ENCODE measurements around the gene TSC22D3.
"Not testable (repeated sequence)": the region's sequence is repeated elsewhere in the genome, so short reads cannot be mapped to it uniquely, and the experiment has no call there.

The TSC22D3 gene

GRCh38 chrX:107710617-107711391, 64.8 kb downstream of the TSC22D3 start:
- peak; percentile 85 for DNase-seq

- DNase-seq: no peak
These were observed 66.3 kb downstream of the TSC22D3 start for GRCh38 chrX:107709266-107709806.

GRCh38 chrX:107708762-107709161, 66.8 kb downstream of the TSC22D3 start:
- DNase-seq: no peak

GRCh38 chrX:107707866-107708265, 67.7 kb downstream of the TSC22D3 start:
- no peak for DNase-seq

- no peak for DNase-seq
These were observed 69.3 kb downstream of the TSC22D3 start for GRCh38 chrX:107706309-107706708.

- DNase-seq: no peak
These were observed 71.0 kb downstream of the TSC22D3 start for GRCh38 chrX:107704587-107704986.

DNA sequence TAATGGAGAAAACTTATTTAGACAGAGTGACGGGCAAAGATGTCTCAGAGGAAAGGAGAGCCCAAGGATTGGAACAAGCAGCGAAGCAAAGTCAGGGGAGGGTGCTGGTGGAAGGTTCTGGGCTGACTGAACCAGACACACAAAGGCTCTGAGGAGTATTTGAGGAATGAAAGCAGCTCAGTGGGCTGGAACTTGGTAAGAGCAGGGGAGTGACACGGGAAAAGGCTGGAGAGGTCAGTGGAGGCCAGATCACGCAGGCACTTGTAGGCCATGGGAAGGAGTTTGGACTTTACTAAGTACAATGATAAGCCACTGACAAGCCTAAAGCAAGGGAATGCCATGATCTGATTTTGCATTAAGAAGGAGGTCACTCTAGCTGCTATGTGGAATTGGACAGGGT, 71.4 kb downstream of the TSC22D3 start:
- DNase-seq: no peak

DNA sequence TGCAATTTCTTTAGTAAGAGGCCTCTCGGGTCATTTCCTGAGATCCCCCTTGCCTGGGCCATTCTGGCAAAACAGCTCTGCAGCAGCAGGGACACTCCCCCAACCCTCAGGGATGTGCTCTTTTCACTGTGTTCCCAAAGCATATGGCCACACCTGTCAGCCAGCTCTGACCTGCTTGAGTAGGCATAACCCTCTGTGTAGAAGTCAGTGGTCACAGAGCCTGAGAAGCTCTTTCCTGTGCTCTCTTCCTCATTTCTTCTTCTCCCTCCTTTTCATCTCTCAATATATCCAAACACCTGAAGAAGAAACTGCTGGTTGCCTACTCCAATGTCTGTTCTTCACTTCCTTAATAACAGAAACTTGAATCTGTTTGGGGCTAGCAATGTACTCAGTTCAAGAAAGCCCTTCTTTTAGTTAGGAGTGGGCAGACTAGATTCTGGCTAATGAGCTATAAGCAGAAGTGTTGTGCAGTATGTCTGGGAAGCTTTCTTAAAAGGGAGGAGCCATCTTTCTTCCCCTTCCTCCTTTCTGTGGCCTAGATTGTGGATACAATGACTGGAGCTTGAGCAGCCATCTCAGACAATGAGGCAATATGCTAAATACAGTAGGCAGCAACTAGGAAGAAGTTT, 74.0 kb downstream of the TSC22D3 start:
- no peak for DNase-seq

- DNase-seq: no peak
These were observed 74.8 kb downstream of the TSC22D3 start for GRCh38 chrX:107700790-107701189.

DNA sequence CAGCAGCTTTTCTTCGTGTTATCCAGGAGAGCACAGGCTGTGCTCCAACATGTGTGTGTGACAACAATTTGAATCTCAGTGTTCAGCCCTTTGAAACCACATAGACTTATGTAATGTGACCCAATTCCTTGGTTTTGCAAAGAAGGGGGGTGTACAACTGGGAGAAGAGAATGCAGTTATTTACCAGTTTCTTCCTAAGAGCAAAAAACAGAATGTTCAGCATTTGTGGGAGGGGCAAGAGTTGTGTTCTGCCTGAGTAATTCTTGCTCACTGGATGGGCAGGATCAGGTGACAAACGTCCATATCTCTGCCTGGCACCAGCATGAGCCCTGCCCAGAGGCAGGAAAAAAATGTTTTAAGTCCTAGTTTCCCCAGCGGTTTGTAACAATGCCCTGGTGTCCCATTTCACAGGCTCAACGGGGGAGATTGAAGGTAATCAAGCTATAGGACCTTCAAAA, 75.2 kb downstream of the TSC22D3 start:
- DNase-seq: no peak

DNA sequence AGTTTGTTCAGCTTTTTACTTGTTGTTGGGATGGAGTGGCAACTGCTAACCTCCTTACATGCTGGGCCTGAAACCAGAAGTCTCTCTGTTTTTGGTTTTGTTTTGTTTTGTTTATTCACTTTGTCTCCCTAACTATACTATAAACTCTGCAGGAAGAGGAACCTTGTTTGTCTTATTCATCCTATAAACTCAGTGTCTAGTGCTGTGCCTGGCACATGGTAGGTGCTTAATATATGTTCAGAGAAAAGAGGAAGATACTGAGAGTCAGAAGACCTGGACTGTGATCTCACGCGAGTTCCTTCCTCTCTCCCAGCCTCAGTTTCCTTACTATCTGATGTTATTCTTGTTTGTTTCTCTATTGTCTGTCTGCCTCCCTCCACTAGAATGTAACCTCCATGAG, 76.0 kb downstream of the TSC22D3 start:
- no peak for DNase-seq

DNA sequence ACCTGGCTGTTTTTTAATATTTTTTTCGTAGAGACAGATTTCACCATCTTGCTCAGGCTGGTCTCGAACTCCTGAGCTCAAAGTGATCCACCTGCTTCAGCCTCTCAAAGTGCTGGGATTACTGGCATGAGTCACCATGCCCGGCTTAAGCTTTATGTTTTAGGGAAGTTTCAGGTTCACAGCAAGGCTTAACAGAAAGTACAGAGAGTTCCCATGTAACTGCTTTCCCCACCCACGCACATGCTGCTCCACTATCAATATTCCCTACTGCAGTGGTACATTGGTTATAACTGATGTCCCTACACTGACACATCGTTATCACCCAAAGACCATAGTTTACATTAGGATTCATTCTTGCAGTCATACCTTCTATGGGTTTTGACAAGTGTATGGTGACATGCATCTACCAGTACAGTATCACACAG, 84.6 kb downstream of the TSC22D3 start:
- DNase-seq: no peak

DNA sequence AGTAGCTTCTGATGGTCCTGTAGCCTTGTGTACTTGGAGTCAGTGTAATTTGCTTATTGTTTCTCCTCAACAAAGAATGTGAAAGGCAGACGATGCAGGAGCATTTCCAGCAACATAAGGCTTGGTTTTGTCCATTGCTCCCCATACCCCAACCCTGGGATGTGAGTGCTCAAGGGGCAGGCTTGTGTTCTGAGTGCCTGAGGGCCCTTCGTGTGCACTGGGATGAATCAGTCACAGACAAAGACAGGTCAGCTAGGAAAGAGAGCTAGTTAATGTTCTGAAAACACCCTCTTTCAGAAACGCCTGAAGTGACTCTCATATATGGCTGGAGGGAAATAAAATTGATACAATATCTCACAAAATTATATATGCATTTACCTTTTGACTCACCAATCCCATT, 88.1 kb downstream of the TSC22D3 start:
- no peak for DNase-seq

- DNase-seq: no peak
These were observed 88.8 kb downstream of the TSC22D3 start for GRCh38 chrX:107686792-107687191.

DNA sequence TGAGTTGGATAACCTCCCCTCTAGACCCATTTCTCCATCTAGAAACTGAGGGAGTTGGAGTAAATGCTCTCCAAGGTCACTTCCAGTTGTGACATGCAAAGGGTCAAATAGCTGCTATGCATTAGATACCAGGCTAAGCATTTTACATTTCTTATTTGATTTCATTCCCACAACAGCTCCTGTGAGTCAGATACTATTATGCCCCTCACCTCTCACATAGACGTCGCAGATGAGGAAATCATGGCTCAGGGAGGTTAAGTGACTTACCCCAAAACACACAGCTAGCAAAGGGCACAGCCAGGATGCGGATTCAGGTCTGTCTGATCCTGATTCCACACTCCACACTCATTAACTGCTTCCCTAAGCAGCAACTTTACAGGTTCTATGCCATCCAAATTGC, 89.6 kb downstream of the TSC22D3 start:
- DNase-seq: no peak

DNA sequence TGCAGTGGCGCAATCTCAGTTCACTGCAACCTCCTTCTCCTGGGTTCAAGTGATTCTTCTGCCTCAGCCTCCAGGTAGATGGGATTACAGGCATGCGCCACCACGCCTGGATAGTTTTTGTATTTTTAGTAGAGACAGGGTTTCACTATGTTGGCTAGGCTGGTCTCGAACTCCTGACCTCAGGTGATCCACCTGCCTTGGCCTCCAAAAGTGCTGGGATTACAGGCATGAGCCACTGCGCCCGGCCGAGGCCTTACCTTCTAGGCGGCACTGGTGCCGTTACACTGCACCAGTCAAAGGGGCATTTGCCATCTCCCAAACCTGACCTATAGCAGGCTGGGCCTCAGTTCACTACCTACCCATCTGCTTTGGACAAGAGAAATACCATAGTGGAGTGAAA, 90.0 kb downstream of the TSC22D3 start:
- DNase-seq: not testable (repeated sequence)

DNA sequence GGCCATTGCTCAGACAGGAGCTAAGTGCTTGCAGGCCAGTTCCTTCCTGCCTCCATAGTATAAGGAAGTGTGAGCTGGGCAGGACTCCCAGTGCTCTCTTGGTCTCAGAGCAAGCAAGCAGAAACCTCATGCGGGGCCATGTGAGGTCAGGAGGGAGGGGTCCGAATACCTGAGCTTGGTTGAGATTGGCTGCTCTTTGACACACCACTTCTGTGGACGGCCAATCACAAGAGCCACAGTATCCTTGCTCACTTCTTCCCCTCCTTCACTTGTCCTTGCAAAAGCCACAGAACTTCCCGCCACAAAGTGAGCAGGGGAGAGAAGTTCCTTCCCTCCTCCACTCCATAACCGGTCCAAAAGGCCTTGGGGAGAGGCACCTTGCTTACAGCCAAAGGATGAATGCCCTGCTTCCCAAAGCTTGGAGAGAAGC, 90.6 kb downstream of the TSC22D3 start:
- peak; percentile 45 for DNase-seq

DNA sequence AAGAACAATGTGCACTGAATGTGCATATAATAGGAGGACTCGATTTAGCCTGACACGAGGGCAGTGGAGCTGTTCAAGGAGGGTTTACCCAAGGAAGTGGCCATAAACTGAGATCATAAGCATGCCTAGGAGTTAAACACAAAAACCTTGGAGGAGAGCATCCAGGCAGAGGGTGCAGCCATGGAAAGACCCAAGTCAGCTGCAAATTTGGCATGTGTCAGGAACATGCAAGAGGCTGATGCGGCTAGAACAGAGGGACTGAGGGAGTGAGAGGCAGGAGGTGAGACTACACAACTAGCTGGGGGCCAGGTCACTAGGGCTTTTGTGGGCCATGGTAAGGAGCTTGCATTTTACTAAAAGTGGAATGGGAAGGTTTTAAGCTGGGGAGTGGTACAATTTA, 91.7 kb downstream of the TSC22D3 start:
- DNase-seq: no peak

- no peak for DNase-seq
These were observed 92.3 kb downstream of the TSC22D3 start for GRCh38 chrX:107683124-107683895.

DNA sequence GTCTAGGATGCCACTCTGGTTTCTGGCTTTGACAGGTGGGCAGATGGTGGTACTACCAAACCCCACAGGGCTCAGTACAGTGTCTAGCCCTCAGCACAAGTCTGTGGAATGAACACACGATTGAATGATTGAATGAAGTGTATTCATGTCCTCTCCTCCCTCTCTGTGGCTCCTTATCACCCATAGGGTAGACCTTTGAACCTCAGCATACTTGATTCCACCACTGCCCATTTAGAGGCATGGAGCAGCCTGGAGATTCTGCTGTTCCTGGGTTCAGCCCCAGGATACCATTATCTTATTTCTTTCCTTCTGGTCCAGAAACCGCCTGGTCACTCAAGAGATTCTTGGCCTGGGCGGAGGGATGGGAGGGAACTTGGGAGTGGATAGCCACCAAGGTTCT, 93.3 kb downstream of the TSC22D3 start:
- DNase-seq: no peak

GRCh38 chrX:107678957-107679740, 96.4 kb downstream of the TSC22D3 start:
- peak; percentile 66 for DNase-seq

DNA sequence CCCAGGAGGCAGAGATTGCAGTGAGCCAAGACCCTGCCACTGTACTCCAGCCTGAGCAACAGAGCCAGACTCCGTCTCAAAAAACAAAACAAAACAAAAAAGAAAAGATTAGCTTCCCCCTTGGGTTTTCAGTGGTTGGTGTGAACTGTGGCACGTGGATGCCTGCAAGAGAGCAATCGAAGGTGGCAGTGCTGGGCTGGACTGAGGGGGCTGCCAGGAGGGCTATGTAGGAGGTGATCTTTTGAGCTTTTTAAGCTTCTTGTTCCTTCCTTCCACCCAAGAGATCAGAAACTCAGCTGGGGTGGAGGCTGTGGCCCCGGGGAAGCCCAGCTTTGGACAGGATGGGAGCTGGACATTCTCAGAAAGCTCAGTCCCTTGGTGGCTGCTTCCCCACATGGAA, 97.7 kb downstream of the TSC22D3 start:
- no peak for DNase-seq

DNA sequence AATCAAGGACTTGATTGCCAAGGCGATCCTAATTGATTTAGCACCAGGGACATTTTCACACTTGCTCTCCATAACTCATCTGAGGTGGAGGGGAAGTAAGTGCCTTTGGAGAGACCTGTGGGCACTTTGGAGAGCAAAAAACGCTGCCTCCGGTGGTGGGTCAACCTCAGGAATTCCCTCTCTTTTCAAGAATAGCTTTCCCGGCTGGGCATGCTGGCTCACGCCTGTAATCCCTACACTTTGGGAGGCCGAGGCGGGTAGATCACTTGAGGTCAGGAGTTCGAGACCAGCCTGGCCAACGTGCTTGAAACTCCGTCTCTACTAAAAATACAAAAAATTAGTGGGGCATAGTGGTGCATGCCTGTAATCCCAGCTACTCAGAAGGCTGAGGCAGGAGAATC, 98.1 kb downstream of the TSC22D3 start:
- no peak for DNase-seq
